G401 (cell line): Measurements from ENCODE around the gene UMPS. TPM values are rescaled to one million over a fixed set of nuclear protein-coding genes. Genes with fewer than 3 reads are reported as not detected.
A peak's percentile ranks its signal among the peaks of the same experiment; 100 is the strongest.

Experiments used
- DNase-seq: peaks from one replicate; pipeline ENCODE4 v3.0.0-alpha.2; 2015; ENCODE audit warnings: low spot score
- in situ Hi-C: cut with HindIII; loops from 2 replicates; pipeline ENCODE4 v1.10.0; 2016; ENCODE audit warnings: low sequenced_read_pairs, mixed read lengths
- total RNA-seq: library from RNA; depleted of rRNA; stranded (reverse); fragments of >200 nt; shearing (Covaris generic); gene quantifications from 2 replicates; pipeline ENCODE4 v1.2.3, GENCODE V29; 2014

Gene UMPS
- total RNA-seq, 1 experiment from 2014 or later: 53.5 TPM

GRCh38 chr3:124761250-124761796 is 31.1 kb downstream of the UMPS start:
- DNase-seq: peak; percentile 85
- in situ Hi-C loops: loop anchor here (10.0 kb wide), 1 partner anchor 133 kb away; no protein-coding TSS in a partner anchor

- in situ Hi-C loops: loop anchor here (10.0 kb wide), 1 partner anchor 133 kb away; no protein-coding TSS in a partner anchor
- no peak for DNase-seq
Measured at GRCh38 chr3:124761935-124762660, 31.8 kb downstream of the UMPS start.

GRCh38 chr3:124762661-124763011 is 32.4 kb downstream of the UMPS start:
- in situ Hi-C loops: loop anchor here (10.0 kb wide), 1 partner anchor 132 kb away; no protein-coding TSS in a partner anchor
- no peak for DNase-seq

GRCh38 chr3:124763206-124763605 is 33.0 kb downstream of the UMPS start:
- in situ Hi-C loops: loop anchor here (10.0 kb wide), 1 partner anchor 132 kb away; no protein-coding TSS in a partner anchor
- no peak for DNase-seq

- no peak for DNase-seq
Measured at GRCh38 chr3:124763644-124764358, 33.5 kb downstream of the UMPS start.

GRCh38 chr3:124764746-124765145 is 34.5 kb downstream of the UMPS start:
- DNase-seq: peak; percentile 59
- in situ Hi-C loops: loop anchor here (10.0 kb wide), 1 partner anchor 130 kb away; no protein-coding TSS in a partner anchor

More at GRCh38 chr3:124763644-124764358, 33.5 kb downstream of the UMPS start:
- in situ Hi-C loops: loop anchor here (10.0 kb wide), 1 partner anchor 131 kb away; no protein-coding TSS in a partner anchor

- in situ Hi-C loops: loop anchor here (10.0 kb wide), 1 partner anchor 129 kb away; no protein-coding TSS in a partner anchor
- DNase-seq: no peak
Measured at GRCh38 chr3:124765197-124765840, 35.1 kb downstream of the UMPS start.

- in situ Hi-C loops: loop anchor here (10.0 kb wide), 1 partner anchor 128 kb away; no protein-coding TSS in a partner anchor
Measured at GRCh38 chr3:124766113-124767095, 36.2 kb downstream of the UMPS start.

GRCh38 chr3:124767264-124767663 is 37.0 kb downstream of the UMPS start:
- in situ Hi-C loops: loop anchor here (10.0 kb wide), 1 partner anchor 128 kb away; no protein-coding TSS in a partner anchor

More at GRCh38 chr3:124766113-124767095, 36.2 kb downstream of the UMPS start:
- DNase-seq: no peak

GRCh38 chr3:124767691-124768090 is 37.4 kb downstream of the UMPS start:
- in situ Hi-C loops: loop anchor here (10.0 kb wide), 1 partner anchor 127 kb away; no protein-coding TSS in a partner anchor

More at GRCh38 chr3:124767264-124767663, 37.0 kb downstream of the UMPS start:
- DNase-seq: no peak

GRCh38 chr3:124768812-124769211 is 38.6 kb downstream of the UMPS start:
- in situ Hi-C loops: loop anchor here (10.0 kb wide), 1 partner anchor 126 kb away; no protein-coding TSS in a partner anchor
- no peak for DNase-seq

More at GRCh38 chr3:124767691-124768090, 37.4 kb downstream of the UMPS start:
- no peak for DNase-seq

GRCh38 chr3:124769462-124769861 is 39.2 kb downstream of the UMPS start:
- in situ Hi-C loops: loop anchor here (10.0 kb wide), 1 partner anchor 125 kb away; no protein-coding TSS in a partner anchor
- no peak for DNase-seq

GRCh38 chr3:124770336-124771082 is 40.3 kb downstream of the UMPS start:
- DNase-seq: no peak

GRCh38 chr3:124771083-124771445 is 40.8 kb downstream of the UMPS start:
- DNase-seq: no peak
- in situ Hi-C loops: no loop called here

More at GRCh38 chr3:124770336-124771082, 40.3 kb downstream of the UMPS start:
- in situ Hi-C loops: no loop called here

GRCh38 chr3:124772081-124772831 is 42.0 kb downstream of the UMPS start:
- DNase-seq: peak; percentile 73
- in situ Hi-C loops: no loop called here
